Mesenchymal stem cell (in vitro differentiated cells and primary cell): Measurements from ENCODE around the gene ZACN.

ENCODE experiments used
- DNase-seq: peaks from one replicate; pipeline ENCODE4 v3.0.0-alpha.2; 2013
- H2AFZ ChIP-seq: one replicate; pipeline ENCODE4 v1.6.1; 2013; ENCODE audit warnings: low read depth, mild to moderate bottlenecking, control low read depth, inconsistent platforms, low read length, moderate library complexity
- H2AK5ac ChIP-seq: 2 replicates; pipeline ENCODE4 v1.6.1; 2013; ENCODE audit warnings: low read length, moderate library complexity, mild to moderate bottlenecking, inconsistent platforms; ENCODE audit not compliant: severe bottlenecking
- H2BK120ac ChIP-seq: one replicate; pipeline ENCODE4 v1.6.1; 2013; ENCODE audit warnings: low read depth, mild to moderate bottlenecking, inconsistent platforms, low read length, moderate library complexity
- H2BK12ac ChIP-seq, 2 experiments: one replicate each; pipeline ENCODE4 v1.6.1; 2013; ENCODE audit warnings: inconsistent platforms in 2 of 2, low read length in 2 of 2, mild to moderate bottlenecking in 2 of 2, moderate library complexity in 2 of 2, control low read depth in 1 of 2
- H2BK15ac ChIP-seq: one replicate; pipeline ENCODE4 v1.6.1; 2013; ENCODE audit warnings: mild to moderate bottlenecking, low read depth, inconsistent platforms; ENCODE audit not compliant: poor library complexity, severe bottlenecking
- H2BK5ac ChIP-seq: 2 replicates; pipeline ENCODE4 v1.6.1; 2013; ENCODE audit warnings: low read depth, mild to moderate bottlenecking, low read length, control low read depth, inconsistent platforms; ENCODE audit not compliant: poor library complexity, severe bottlenecking
- H3K14ac ChIP-seq, 2 experiments: one replicate each; pipeline ENCODE4 v1.6.1; 2013; ENCODE audit warnings: inconsistent platforms in 2 of 2, low read length in 2 of 2, control low read depth in 1 of 2, mild to moderate bottlenecking in 1 of 2, moderate library complexity in 1 of 2
- H3K18ac ChIP-seq, 2 experiments: one replicate each; pipeline ENCODE4 v1.6.1; 2013; ENCODE audit warnings: inconsistent platforms in 2 of 2, low read length in 2 of 2, control low read depth in 1 of 2, low read depth in 1 of 2, mild to moderate bottlenecking in 1 of 2
- H3K23ac ChIP-seq, 2 experiments: one replicate each; pipeline ENCODE4 v1.6.1; 2013; ENCODE audit warnings: inconsistent platforms in 2 of 2, low read length in 2 of 2, mild to moderate bottlenecking in 2 of 2, moderate library complexity in 2 of 2, control low read depth in 1 of 2
- H3K27ac ChIP-seq: 2 replicates; pipeline ENCODE4 v1.5.1; 2013; ENCODE audit warnings: mild to moderate bottlenecking, moderate library complexity, low read length, control low read depth, inconsistent platforms; ENCODE audit not compliant: poor library complexity, severe bottlenecking
- H3K27me3 ChIP-seq, 2 experiments: 2 replicates each; pipeline versions ENCODE4 v1.6.1 to v1.7.0; 2013; ENCODE audit warnings: low read length in 2 of 2, mild to moderate bottlenecking in 2 of 2, moderate library complexity in 2 of 2, control low read depth in 1 of 2, inconsistent platforms in 1 of 2; ENCODE audit not compliant: control insufficient read depth in 1 of 2, insufficient read depth in 1 of 2
- H3K36me3 ChIP-seq, 2 experiments: 2 replicates each; pipeline versions ENCODE4 v1.6.1 to v1.7.0; 2013; ENCODE audit warnings: low read length in 2 of 2, control low read depth in 1 of 2, inconsistent platforms in 1 of 2, low read depth in 1 of 2, mild to moderate bottlenecking in 1 of 2; ENCODE audit not compliant: insufficient read depth in 2 of 2, control insufficient read depth in 1 of 2
- H3K4ac ChIP-seq, 2 experiments: one replicate each; pipeline ENCODE4 v1.6.1; 2013; ENCODE audit warnings: inconsistent platforms in 2 of 2, low read length in 2 of 2, mild to moderate bottlenecking in 2 of 2, moderate library complexity in 2 of 2, control low read depth in 1 of 2, low read depth in 1 of 2
- H3K4me1 ChIP-seq: 2 replicates; pipeline ENCODE4 v1.6.1; 2013; ENCODE audit warnings: low read depth, low read length, control low read depth; ENCODE audit not compliant: control insufficient read depth, insufficient read depth
- H3K4me2 ChIP-seq: 2 replicates; pipeline ENCODE4 v1.6.1; 2013; ENCODE audit warnings: low read length, mild to moderate bottlenecking, inconsistent platforms; ENCODE audit not compliant: poor library complexity, severe bottlenecking
- H3K4me3 ChIP-seq, 2 experiments: 2 replicates each; pipeline versions ENCODE4 v1.5.1 to v1.7.0; 2013; ENCODE audit warnings: low read length in 2 of 2, mild to moderate bottlenecking in 2 of 2, control low read depth in 1 of 2, low read depth in 1 of 2; ENCODE audit not compliant: insufficient read depth in 1 of 2
- H3K79me1 ChIP-seq: replicated peaks from 2 replicates; pipeline ENCODE4 v1.6.1; 2013; ENCODE audit warnings: mild to moderate bottlenecking, control low read depth, low read length, inconsistent platforms; ENCODE audit not compliant: poor library complexity, severe bottlenecking
- H3K9ac ChIP-seq: 2 replicates; pipeline ENCODE4 v1.7.0; 2013; ENCODE audit warnings: mild to moderate bottlenecking, low read length, moderate library complexity
- H3K9me3 ChIP-seq: 2 replicates; pipeline ENCODE4 v1.7.0; 2013; ENCODE audit warnings: mild to moderate bottlenecking, low read length; ENCODE audit not compliant: control insufficient read depth
- H4K8ac ChIP-seq: one replicate; pipeline ENCODE4 v1.6.1; 2013; ENCODE audit warnings: inconsistent platforms, mild to moderate bottlenecking, low read length, moderate library complexity
- H4K91ac ChIP-seq: one replicate; pipeline ENCODE4 v1.6.1; 2013; ENCODE audit warnings: mild to moderate bottlenecking, low read length, inconsistent platforms
- WGBS: methylation state at CpG from one replicate; pipeline ENCODE4 v1.1.7; 2013; ENCODE audit warnings: mixed read lengths; 5-methylcytosine and 5-hydroxymethylcytosine counted together

ZACN gene

GRCh38 chr17:76089680-76090516, 10.9 kb downstream of the ZACN start:
- H4K91ac ChIP-seq = no peak overlapping the region
- H3K36me3 ChIP-seq = peaks cover 91 to 100% of the 10 kb centered on the region in 2 experiments
- no peaks in the 10 kb centered on the region for H3K9me3 ChIP-seq
- no peak overlapping the region for H2AFZ ChIP-seq
- H3K4me2 ChIP-seq = no peak overlapping the region
- no peak overlapping the region for H3K4me3 ChIP-seq
- no peak overlapping the region for H2AK5ac ChIP-seq
- DNase-seq = no peak
- H3K27ac ChIP-seq = no peak overlapping the region
- 97% methylated on average over 32 of the region's 32 CpGs for WGBS
- H3K79me1 ChIP-seq = peaks cover 54% of the 10 kb centered on the region
- H2BK5ac ChIP-seq = no peak overlapping the region
- no peaks in the 10 kb centered on the region for H3K4me1 ChIP-seq
- no peak overlapping the region for H3K9ac ChIP-seq
- no peak overlapping the region for H2BK12ac ChIP-seq
- H3K23ac ChIP-seq = no peak overlapping the region
- H3K4ac ChIP-seq = no peak overlapping the region
- H2BK120ac ChIP-seq = no peak overlapping the region
- H3K18ac ChIP-seq = no peak overlapping the region
- H4K8ac ChIP-seq = no peak overlapping the region
- no peak overlapping the region for H2BK15ac ChIP-seq
- no peak overlapping the region for H3K14ac ChIP-seq
- H3K27me3 ChIP-seq = no peaks in the 10 kb centered on the region

- no peaks in the 10 kb centered on the region for H3K27me3 ChIP-seq
- no peak overlapping the region for H2BK15ac ChIP-seq
- WGBS = 94% methylated on average over 14 of the region's 17 CpGs
These were observed 11.6 kb downstream of the ZACN start for GRCh38 chr17:76090517-76091129.

GRCh38 chr17:76091526-76092286, 12.7 kb downstream of the ZACN start:
- Histone ChIP-seq H3K9ac (no peak overlapping the region), H3K27ac (no peak overlapping the region), H3K4me1 (peaks cover 2% of the 10 kb centered on the region), H4K8ac (no peak overlapping the region), H3K23ac (no peak overlapping the region), H2BK15ac (no peak overlapping the region), H2AFZ (no peak overlapping the region), H3K4me3 (no peak overlapping the region), H3K36me3 (peaks cover 88 to 93% of the 10 kb centered on the region in 2 experiments), H3K18ac (no peak overlapping the region), H3K14ac (no peak overlapping the region), H2BK5ac (no peak overlapping the region), H4K91ac (no peak overlapping the region), H2BK120ac (no peak overlapping the region), H3K4me2 (no peak overlapping the region), H2BK12ac (no peak overlapping the region), H3K4ac (no peak overlapping the region), H2AK5ac (no peak overlapping the region), H3K27me3 (no peaks in the 10 kb centered on the region), H3K9me3 (no peaks in the 10 kb centered on the region), H3K79me1 (peaks cover 53% of the 10 kb centered on the region)
- DNase-seq = no peak
- WGBS = 94% methylated on average over 23 of the region's 23 CpGs

More at GRCh38 chr17:76090517-76091129, 11.6 kb downstream of the ZACN start:
- Histone ChIP-seq H3K79me1 (peaks cover 54% of the 10 kb centered on the region), H3K27ac (no peak overlapping the region), H3K18ac (no peak overlapping the region), H2AFZ (no peak overlapping the region), H2BK5ac (no peak overlapping the region), H3K9ac (no peak overlapping the region), H3K14ac (no peak overlapping the region), H2BK12ac (no peak overlapping the region), H4K91ac (no peak overlapping the region), H3K36me3 (peaks cover 88 to 96% of the 10 kb centered on the region in 2 experiments), H2AK5ac (no peak overlapping the region), H3K4me3 (no peak overlapping the region), H3K4me2 (no peak overlapping the region), H3K9me3 (no peaks in the 10 kb centered on the region), H3K4me1 (no peaks in the 10 kb centered on the region), H3K4ac (no peak overlapping the region), H3K23ac (no peak overlapping the region), H4K8ac (no peak overlapping the region), H2BK120ac (no peak overlapping the region)
- no peak for DNase-seq
